Measurements from ENCODE around the gene CDK6.

The CDK6 gene

GRCh38 chr7:92667816-92668535 is 168.4 kb downstream of the CDK6 start:
- no peak for DNase-seq (ENCODE audit: extremely low read depth, low read depth)
- no peak for TF ChIP-seq CTCF (IDR thresholded peaks at IDR 0.05; ENCODE audit: low read depth, low read length)

GRCh38 chr7:92665926-92666325 is 170.4 kb downstream of the CDK6 start:
- no peak for TF ChIP-seq CTCF (IDR thresholded peaks at IDR 0.05; ENCODE audit: low read depth, low read length)
- no peak for DNase-seq (ENCODE audit: extremely low read depth, low read depth)

GRCh38 chr7:92661651-92662050 is 174.7 kb downstream of the CDK6 start:
- DNase-seq (ENCODE audit: extremely low read depth, low read depth): no peak
- TF ChIP-seq CTCF (IDR thresholded peaks at IDR 0.05; ENCODE audit: low read depth, low read length): no peak

- no peak for TF ChIP-seq CTCF (IDR thresholded peaks at IDR 0.05; ENCODE audit: low read depth, low read length)
- DNase-seq (ENCODE audit: extremely low read depth, low read depth): no peak
Measured at GRCh38 chr7:92658671-92659070, 177.7 kb downstream of the CDK6 start.

- DNase-seq (ENCODE audit: extremely low read depth, low read depth): no peak
- TF ChIP-seq CTCF (IDR thresholded peaks at IDR 0.05; ENCODE audit: low read depth, low read length): no peak
Measured at GRCh38 chr7:92657391-92657790, 179.0 kb downstream of the CDK6 start.

GRCh38 chr7:92656121-92656520 is 180.3 kb downstream of the CDK6 start:
- TF ChIP-seq CTCF (IDR thresholded peaks at IDR 0.05; ENCODE audit: low read depth, low read length): no peak
- DNase-seq (ENCODE audit: extremely low read depth, low read depth): no peak

GRCh38 chr7:92655346-92655884 is 181.0 kb downstream of the CDK6 start:
- no peak for TF ChIP-seq CTCF (IDR thresholded peaks at IDR 0.05; ENCODE audit: low read depth, low read length)
- DNase-seq (ENCODE audit: extremely low read depth, low read depth): no peak
